Measurements from ENCODE around the gene MTF1. TPM values are rescaled to one million over a fixed set of nuclear protein-coding genes. Genes with fewer than 3 reads are reported as not detected.

Gene MTF1
- total and polyA plus RNA-seq, 10 donors = 1.3 to 49.8 (median 11.4) TPM

GRCh38 chr1:37849480-37849879, 9.9 kb downstream of the MTF1 start:
- WGBS, 5 donors = 91 to 96% (median 93%) methylated on average over 3 of the region's 3 CpGs
- no peak for DNase-seq
- Histone ChIP-seq H3K36me3 (peaks cover 0 to 44% (median 3%) of the 10 kb centered on the region in 6 donors), H3K27me3 (replicated peaks in 1 of 7) (no peaks in the 10 kb centered on the region), H3K9me3 (no peaks in the 10 kb centered on the region), H3K4me3 (no peak overlapping the region), H3K4me1 (peaks cover 24 to 100% (median 84%) of the 10 kb centered on the region in 6 donors), H3K27ac (peak overlapping the region in 6 of 8 donors; percentile 73 to 87 (median 83))
- TF ChIP-seq CTCF (IDR thresholded peaks at IDR 0.05 in 8 of 11, conservative IDR thresholded peaks at IDR 0.05 in 3 of 11) = no peak
- no peak for TF ChIP-seq POLR2AphosphoS5 (IDR thresholded peaks at IDR 0.05)
- no peak for TF ChIP-seq POLR2A (IDR thresholded peaks at IDR 0.05)
- intact Hi-C loops (cut with DNase I; ENCODE audit: low total_unique reads) = no loop called here

- peaks cover 0 to 43% (median 2%) of the 10 kb centered on the region in 6 donors for H3K36me3 ChIP-seq
- no peaks in the 10 kb centered on the region for H3K9me3 ChIP-seq
- H3K4me3 ChIP-seq = peak overlapping the region in 2 of 8 donors; percentile 1 to 37
- DNase-seq = no peak
- peak overlapping the region in 7 of 8 donors; percentile 22 to 85 (median 78) for H3K27ac ChIP-seq
- intact Hi-C loops (cut with DNase I; ENCODE audit: low total_unique reads) = no loop called here
- peaks cover 22 to 100% (median 69%) of the 10 kb centered on the region in 6 donors for H3K4me1 ChIP-seq
- H3K27me3 ChIP-seq (replicated peaks in 1 of 7) = no peaks in the 10 kb centered on the region
- 42 to 57% (median 49%) methylated on average over 4 of the region's 4 CpGs for WGBS, 5 donors
- TF ChIP-seq CTCF (IDR thresholded peaks at IDR 0.05 in 8 of 11, conservative IDR thresholded peaks at IDR 0.05 in 3 of 11) = no peak
- no peak for TF ChIP-seq POLR2AphosphoS5 (IDR thresholded peaks at IDR 0.05)
- no peak for TF ChIP-seq POLR2A (IDR thresholded peaks at IDR 0.05)
Measured at GRCh38 chr1:37846647-37847339, 12.6 kb downstream of the MTF1 start.

GRCh38 chr1:37845786-37846185, 13.6 kb downstream of the MTF1 start:
- intact Hi-C loops (cut with DNase I; ENCODE audit: low total_unique reads) = no loop called here
- peaks cover 0 to 53% (median 5%) of the 10 kb centered on the region in 6 donors for H3K36me3 ChIP-seq
- peak overlapping the region in 1 of 8 donors; percentile 14 for H3K4me3 ChIP-seq
- TF ChIP-seq CTCF (IDR thresholded peaks at IDR 0.05 in 8 of 11, conservative IDR thresholded peaks at IDR 0.05 in 3 of 11) = no peak
- no peak for TF ChIP-seq POLR2A (IDR thresholded peaks at IDR 0.05)
- TF ChIP-seq POLR2AphosphoS5 (IDR thresholded peaks at IDR 0.05) = no peak
- DNase-seq = no peak
- WGBS, 5 donors = 29 to 57% (median 39%) methylated on average over 3 of the region's 3 CpGs
- peaks cover 12 to 100% (median 59%) of the 10 kb centered on the region in 6 donors for H3K4me1 ChIP-seq
- no peaks in the 10 kb centered on the region for H3K9me3 ChIP-seq
- peak overlapping the region in 7 of 8 donors; percentile 6 to 85 (median 78) for H3K27ac ChIP-seq
- no peaks in the 10 kb centered on the region for H3K27me3 ChIP-seq (replicated peaks in 1 of 7)

- Histone ChIP-seq H3K9me3 (no peaks in the 10 kb centered on the region), H3K36me3 (peaks cover 0 to 59% (median 7%) of the 10 kb centered on the region in 6 donors), H3K4me1 (peaks cover 11 to 100% (median 53%) of the 10 kb centered on the region in 6 donors), H3K4me3 (peak overlapping the region in 1 of 8 donors; percentile 14), H3K27ac (peak overlapping the region in 7 of 8 donors; percentile 6 to 85 (median 78)), H3K27me3 (replicated peaks in 1 of 7) (no peaks in the 10 kb centered on the region)
- intact Hi-C loops (cut with DNase I; ENCODE audit: low total_unique reads) = no loop called here
- no peak for TF ChIP-seq POLR2AphosphoS5 (IDR thresholded peaks at IDR 0.05)
- TF ChIP-seq POLR2A (IDR thresholded peaks at IDR 0.05) = no peak
- no peak for TF ChIP-seq CTCF (IDR thresholded peaks at IDR 0.05 in 8 of 11, conservative IDR thresholded peaks at IDR 0.05 in 3 of 11)
- WGBS, 5 donors = 79 to 98% (median 90%) methylated on average over 5 of the region's 5 CpGs
- DNase-seq = no peak
Measured at GRCh38 chr1:37845049-37845646, 14.2 kb downstream of the MTF1 start.

Data from spleen (tissue), 11 donors.